Measurements from ENCODE around the gene PCDHB7.
"Not testable (repeated sequence)": the region's sequence is repeated elsewhere in the genome, so short reads cannot be mapped to it uniquely, and the experiment has no call there.

PCDHB7 gene

DNA sequence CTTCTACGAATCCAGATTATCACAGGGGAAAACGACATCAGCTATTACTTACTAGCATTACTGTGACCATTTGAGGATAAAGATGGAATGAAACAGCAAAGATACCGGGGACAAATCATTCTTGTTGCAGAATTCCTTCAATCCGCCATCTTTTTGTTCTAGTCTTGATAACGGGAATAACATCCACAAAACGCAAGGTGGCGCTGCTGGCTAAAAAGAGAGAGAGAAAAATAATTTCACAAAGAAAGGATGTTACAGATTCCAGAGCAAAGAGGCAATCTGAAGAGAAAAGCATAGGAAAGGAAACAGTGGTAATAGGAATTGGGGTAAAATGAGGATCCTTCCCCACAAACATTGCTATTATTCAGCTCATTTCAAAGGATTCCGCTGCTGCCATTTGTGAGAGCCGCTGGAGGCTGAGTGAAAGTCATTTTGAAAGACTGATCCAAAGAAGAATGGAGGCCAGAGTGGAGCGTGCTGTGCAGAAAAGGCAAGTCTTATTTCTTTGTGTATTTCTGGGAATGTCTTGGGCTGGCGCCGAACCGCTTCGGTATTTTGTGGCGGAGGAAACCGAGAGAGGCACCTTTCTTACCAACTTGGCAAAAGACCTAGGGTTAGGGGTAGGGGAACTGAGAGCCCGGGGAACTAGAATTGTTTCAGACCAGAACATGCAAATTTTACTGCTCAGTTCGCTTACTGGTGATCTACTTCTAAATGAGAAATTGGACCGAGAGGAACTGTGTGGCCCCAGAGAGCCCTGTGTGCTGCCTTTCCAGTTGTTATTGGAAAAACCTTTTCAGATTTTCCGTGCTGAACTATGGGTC, at the start of gene PCDHB7:
PCDHB7 (plus strand) TSS at position 264 of the 824 bp plus-strand sequence; CDS start at position 456, 192 bp downstream.
- DNase-seq: no peak

DNA sequence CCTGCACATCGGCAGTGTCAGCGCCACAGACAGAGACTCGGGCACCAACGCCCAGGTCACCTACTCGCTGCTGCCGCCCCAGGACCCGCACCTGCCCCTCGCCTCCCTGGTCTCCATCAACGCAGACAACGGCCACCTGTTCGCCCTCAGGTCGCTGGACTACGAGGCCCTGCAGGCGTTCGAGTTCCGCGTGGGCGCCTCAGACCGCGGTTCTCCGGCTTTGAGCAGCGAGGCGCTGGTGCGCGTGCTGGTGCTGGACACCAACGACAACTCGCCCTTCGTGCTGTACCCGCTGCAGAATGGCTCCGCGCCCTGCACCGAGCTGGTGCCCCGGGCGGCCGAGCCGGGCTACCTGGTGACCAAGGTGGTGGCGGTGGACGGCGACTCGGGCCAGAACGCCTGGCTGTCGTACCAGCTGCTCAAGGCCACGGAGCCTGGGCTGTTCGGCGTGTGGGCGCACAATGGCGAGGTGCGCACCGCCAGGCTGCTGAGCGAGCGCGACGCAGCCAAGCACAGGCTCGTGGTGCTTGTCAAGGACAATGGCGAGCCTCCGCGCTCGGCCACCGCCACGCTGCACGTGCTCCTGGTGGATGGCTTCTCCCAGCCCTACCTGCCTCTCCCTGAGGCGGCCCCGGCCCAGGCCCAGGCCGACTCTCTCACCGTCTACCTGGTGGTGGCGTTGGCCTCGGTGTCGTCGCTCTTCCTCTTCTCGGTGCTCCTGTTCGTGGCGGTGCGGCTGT, 48.9 kb upstream of the PCDHB7 start:
- not testable (repeated sequence) for DNase-seq

DNA sequence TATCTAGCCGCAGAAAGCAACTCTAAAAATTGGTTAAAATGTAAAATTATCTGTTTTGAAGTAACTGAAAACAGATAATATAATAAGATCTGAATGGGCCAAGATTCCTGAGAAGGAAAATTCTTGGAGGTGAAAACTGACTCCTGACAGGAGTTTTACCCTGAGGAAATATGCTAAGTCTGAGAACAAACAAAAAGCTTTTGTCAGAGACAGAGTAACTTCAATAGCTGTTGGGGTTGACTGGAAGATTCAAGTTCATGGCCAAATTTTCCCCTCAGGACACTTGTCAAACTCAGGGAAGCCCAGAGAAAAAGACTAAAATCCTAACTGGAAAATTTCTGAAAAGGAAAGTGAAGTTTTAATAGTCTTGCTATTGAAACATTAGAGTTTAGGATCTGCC, 45.1 kb upstream of the PCDHB7 start:
- no peak for DNase-seq

DNA sequence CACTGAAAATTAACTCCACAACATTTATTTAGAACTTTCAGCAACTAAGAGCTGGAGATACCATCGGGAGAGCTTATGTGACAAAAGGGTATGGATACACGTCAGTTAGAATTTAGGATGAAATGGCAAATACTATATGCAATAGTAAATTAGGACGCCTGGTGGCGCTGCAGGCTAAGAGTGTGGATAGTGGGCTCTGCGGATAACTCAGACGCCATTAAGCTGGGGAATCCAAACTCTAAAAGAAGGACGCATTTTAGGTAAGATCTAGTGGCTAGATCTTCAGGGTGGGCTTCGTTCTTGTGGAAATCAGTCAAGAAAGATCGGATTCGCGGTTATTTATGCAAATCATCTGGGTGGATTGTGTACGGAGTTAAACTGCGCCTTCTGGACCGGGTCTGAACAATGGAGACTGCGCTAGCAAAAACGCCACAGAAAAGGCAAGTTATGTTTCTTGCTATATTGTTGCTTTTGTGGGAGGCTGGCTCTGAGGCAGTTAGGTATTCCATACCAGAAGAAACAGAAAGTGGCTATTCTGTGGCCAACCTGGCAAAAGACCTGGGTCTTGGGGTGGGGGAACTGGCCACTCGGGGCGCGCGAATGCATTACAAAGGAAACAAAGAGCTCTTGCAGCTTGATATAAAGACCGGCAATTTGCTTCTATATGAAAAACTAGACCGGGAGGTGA, 37.3 kb upstream of the PCDHB7 start, which contains the start of gene PCDHB5:
PCDHB5 (plus strand) TSS at position 177 of the 688 bp plus-strand sequence; CDS start at position 406, 229 bp downstream.
- DNase-seq: no peak

DNA sequence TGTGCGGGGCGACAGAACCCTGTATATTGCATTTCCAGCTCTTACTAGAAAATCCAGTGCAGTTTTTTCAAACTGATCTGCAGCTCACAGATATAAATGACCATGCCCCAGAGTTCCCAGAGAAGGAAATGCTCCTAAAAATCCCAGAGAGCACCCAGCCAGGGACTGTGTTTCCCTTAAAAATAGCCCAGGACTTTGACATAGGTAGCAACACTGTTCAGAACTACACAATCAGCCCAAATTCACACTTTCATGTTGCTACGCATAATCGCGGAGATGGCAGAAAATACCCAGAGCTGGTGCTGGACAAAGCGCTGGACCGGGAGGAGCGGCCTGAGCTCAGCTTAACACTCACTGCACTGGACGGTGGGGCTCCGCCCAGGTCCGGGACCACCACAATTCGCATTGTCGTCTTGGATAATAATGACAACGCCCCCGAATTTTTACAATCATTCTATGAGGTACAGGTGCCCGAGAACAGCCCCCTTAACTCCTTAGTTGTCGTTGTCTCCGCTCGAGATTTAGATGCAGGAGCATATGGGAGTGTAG, 36.7 kb upstream of the PCDHB7 start:
- DNase-seq: no peak

DNA sequence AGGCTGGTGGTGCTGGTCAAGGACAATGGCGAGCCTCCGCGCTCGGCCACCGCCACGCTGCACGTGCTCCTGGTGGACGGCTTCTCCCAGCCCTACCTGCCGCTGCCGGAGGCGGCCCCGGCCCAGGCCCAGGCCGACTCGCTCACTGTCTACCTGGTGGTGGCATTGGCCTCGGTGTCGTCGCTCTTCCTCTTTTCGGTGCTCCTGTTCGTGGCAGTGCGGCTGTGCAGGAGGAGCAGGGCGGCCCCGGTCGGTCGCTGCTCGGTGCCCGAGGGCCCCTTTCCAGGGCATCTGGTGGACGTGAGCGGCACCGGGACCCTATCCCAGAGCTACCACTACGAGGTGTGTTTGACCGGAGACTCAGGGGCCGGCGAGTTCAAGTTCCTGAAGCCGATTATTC, 35.1 kb upstream of the PCDHB7 start:
- DNase-seq: not testable (repeated sequence)

DNA sequence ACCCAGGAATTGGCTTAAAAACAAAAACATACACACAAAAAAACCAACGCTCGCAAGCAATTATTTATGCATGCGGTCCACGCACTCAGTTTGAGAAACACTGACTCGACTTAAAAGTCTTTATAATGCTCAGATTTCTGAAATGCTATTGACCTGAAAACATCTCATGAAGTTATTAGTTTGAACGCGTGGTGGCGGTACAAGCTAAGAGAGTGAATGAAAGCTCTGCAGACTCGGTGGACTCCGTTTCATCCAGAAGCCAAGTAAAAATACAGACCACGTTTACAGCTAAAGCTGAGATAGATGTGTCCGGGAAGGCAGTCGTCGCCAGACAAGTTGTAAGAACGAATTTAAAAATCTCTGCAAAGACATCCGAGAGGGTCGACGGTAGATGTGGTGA, 22.6 kb upstream of the PCDHB7 start, which contains the start of gene PCDHB6:
PCDHB6 (plus strand) TSS at position 246 of the 400 bp plus-strand sequence. CDS start 201 bp downstream, outside the sequence.
- no peak for DNase-seq

DNA sequence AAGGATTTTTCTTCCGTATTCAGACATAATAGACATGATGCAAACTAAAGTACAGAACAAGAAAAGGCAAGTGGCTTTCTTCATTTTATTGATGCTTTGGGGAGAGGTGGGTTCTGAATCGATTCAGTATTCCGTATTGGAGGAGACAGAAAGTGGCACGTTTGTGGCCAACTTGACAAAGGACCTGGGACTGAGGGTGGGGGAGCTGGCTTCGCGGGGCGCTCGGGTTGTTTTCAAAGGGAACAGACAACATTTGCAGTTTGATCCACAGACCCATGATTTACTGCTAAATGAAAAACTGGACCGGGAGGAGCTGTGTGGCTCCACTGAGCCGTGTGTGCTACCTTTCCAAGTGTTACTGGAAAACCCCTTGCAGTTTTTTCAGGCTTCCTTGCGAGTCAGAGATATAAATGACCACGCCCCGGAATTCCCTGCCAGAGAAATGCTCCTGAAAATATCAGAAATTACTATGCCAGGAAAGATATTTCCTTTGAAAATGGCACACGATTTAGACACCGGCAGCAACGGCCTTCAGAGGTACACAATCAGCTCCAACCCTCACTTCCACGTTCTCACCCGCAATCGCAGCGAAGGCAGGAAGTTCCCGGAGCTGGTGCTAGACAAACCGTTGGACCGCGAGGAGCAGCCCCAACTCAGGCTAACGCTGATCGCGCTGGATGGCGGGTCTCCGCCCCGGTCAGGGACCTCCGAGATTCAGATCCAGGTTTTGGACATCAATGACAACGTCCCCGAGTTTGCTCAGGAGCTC, 22.0 kb upstream of the PCDHB7 start:
- no peak for DNase-seq

DNA sequence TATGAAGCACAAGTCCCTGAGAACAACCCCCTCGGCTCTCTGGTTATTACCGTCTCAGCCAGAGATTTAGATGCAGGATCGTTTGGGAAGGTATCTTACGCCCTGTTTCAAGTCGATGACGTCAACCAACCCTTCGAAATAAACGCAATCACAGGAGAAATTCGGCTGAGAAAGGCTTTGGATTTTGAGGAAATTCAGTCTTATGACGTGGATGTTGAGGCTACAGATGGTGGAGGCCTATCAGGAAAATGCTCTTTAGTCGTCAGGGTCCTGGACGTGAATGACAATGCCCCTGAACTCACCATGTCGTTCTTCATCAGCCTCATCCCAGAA, 21.5 kb upstream of the PCDHB7 start:
- no peak for DNase-seq

DNA sequence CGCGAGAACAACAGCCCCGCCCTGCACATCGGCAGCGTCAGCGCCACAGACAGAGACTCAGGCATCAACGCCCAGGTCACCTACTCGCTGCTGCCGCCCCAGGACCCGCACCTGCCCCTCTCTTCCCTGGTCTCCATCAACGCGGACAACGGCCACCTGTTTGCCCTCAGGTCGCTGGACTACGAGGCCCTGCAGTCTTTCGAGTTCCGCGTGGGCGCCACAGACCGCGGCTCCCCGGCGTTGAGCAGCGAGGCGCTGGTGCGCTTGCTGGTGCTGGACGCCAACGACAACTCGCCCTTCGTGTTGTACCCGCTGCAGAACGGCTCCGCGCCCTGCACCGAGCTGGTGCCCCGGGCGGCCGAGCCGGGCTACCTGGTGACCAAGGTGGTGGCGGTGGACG, 20.8 kb upstream of the PCDHB7 start:
- DNase-seq: not testable (repeated sequence)

DNA sequence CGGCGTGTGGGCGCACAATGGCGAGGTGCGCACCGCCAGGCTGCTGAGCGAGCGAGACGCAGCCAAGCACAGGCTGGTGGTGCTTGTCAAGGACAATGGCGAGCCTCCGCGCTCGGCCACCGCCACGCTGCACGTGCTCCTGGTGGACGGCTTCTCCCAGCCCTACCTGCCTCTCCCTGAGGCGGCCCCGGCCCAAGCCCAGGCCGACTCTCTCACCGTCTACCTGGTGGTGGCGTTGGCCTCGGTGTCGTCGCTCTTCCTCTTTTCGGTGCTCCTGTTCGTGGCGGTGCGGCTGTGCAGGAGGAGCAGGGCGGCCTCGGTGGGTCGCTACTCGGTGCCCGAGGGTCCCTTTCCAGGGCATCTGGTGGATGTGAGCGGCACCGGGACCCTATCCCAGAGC, 20.3 kb upstream of the PCDHB7 start:
- DNase-seq: not testable (repeated sequence)

DNA sequence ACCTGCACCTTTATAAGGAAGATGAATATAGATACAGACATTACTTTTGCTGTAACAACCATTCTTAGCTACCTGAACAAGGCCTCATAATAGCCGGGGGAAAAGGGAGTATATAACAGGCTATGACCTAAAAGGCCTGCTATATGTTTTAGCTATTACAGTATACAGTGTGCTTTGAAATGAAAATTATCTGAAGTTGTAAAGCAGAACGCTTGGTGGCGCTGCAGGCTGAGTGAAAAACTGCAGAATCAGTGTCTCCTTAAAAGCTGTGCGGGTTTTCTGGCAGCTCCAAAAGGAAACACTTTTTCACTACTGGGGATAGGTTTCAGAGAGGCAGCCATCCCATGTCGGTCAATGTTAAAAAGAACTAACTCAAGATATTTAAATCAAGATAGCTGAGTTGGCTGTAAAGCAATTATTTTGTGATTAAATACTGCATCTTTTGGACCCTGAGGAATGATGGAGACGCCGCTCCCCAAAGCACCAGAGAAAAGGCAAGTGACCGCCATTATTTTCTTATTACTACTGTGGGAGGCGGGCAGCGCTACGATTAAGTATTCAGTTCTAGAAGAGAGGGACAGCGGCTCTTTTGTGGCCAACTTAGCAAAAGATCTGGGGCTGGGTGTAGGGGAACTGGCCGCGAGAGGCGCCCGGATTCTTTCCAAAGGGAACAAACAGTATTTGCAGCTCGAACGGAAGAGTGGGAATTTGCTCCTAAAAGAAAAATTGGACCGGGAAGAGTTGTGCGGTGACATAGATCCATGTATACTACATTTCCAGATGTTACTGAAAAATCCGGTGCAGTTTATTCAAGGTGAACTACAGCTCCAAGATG, 16.7 kb upstream of the PCDHB7 start:
- no peak for DNase-seq

DNA sequence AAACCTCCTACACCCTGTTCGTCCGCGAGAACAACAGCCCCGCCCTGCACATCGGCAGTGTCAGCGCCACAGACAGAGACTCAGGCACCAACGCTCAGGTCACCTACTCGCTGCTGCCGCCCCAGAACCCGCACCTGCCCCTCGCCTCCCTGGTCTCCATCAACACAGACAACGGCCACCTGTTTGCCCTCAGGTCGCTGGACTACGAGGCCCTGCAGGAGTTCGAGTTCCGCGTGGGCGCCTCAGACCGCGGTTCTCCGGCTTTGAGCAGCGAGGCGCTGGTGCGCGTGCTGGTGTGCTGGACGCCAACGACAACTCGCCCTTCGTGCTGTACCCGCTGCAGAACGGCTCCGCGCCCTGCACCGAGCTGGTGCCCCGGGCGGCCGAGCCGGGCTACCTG, 15.1 kb upstream of the PCDHB7 start:
- DNase-seq: not testable (repeated sequence)

DNA sequence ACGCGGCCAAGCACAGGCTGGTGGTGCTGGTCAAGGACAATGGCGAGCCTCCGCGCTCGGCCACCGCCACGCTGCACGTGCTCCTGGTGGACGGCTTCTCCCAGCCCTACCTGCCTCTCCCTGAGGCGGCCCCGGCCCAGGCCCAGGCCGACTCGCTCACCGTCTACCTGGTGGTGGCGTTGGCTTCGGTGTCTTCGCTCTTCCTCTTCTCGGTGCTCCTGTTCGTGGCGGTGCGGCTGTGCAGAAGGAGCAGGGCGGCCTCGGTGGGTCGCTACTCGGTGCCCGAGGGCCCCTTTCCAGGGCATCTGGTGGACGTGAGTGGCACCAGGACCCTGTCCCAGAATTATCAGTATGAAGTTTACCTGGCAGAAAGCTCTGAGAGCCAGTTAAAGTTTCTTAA, 14.5 kb upstream of the PCDHB7 start:
- not testable (repeated sequence) for DNase-seq

DNA sequence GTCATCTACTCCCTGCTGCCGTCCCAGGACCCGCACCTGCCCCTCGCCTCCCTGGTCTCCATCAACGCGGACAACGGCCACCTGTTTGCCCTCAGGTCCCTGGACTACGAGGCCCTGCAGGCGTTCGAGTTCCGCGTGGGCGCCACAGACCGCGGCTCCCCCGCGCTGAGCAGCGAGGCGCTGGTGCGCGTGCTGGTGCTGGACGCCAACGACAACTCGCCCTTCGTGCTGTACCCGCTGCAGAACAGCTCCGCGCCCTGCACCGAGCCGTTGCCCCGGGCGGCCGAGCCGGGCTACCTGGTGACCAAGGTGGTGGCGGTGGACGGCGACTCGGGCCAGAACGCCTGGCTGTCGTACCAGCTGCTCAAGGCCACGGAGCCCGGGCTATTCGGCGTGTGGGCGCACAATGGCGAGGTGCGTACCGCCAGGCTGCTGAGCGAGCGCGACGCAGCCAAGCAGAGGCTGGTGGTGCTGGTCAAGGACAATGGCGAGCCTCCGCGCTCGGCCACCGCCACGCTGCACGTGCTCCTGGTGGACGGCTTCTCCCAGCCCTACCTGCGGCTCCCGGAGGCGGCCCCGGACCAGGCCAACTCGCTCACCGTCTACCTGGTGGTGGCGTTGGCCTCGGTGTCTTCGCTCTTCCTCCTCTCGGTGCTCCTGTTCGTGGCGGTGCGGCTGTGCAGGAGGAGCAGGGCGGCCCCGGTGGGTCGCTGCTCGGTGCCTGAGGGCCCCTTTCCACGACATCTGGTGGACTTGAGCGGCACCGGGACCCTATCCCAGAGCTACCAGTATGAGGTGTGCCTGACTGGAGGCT, 2.1 kb downstream of the PCDHB7 start:
- DNase-seq: not testable (repeated sequence)

DNA sequence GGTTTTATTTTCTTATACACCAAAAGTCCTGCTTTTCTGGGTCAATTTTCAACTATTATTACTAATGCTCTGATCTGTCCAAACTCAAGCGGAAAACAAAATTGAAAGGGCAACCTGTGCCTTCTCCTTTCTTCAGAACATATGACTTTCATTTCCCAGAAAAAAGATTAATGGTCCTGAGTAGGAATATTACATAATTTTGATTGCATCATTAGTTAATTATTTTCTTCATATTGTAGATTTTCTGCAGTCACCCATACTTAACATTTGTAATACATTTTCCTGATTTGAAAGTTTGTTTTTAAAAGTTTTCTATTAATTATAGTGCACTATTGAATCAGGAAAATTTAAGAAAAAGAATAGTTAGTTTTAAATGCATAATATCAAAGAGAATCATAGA, 3.5 kb downstream of the PCDHB7 start:
- no peak for DNase-seq

DNA sequence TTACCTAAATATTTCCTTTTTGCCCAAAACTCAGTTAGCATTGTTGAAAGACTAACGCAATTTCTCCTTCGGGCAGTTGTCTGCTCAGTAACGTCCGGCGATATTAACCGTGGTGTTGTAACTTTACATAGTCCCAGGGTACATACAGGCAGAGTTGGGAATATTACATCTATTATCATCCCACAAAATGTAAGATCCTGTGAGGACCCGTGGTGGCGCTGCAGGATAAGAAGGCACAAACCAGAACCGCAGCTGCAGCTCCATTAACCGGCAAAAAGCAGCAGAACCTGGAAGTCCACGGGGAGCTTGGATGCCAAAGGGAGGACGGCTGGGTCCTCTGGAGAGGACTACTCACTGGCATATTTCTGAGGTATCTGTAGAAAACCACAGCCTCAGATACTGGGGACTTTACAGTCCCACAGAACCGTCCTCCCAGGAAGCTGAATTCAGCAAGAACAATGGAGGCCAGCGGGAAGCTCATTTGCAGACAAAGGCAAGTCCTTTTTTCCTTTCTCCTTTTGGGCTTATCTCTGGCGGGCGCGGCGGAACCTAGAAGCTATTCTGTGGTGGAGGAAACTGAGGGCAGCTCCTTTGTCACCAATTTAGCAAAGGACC, 5.2 kb downstream of the PCDHB7 start, which contains the start of gene PCDHB8:
PCDHB8 (plus strand) TSS at position 214 of the 615 bp plus-strand sequence; CDS start at position 459, 245 bp downstream.
- not testable (repeated sequence) for DNase-seq

DNA sequence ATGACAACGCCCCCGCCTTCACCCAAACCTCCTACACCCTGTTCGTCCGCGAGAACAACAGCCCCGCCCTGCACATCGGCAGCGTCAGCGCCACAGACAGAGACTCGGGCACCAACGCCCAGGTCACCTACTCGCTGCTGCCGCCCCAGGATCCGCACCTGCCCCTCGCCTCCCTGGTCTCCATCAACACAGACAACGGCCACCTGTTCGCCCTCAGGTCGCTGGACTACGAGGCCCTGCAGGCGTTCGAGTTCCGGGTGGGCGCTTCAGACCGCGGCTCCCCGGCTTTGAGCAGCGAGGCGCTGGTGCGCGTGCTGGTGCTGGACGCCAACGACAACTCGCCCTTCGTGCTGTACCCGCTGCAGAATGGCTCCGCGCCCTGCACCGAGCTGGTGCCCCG, 6.9 kb downstream of the PCDHB7 start:
- not testable (repeated sequence) for DNase-seq

DNA sequence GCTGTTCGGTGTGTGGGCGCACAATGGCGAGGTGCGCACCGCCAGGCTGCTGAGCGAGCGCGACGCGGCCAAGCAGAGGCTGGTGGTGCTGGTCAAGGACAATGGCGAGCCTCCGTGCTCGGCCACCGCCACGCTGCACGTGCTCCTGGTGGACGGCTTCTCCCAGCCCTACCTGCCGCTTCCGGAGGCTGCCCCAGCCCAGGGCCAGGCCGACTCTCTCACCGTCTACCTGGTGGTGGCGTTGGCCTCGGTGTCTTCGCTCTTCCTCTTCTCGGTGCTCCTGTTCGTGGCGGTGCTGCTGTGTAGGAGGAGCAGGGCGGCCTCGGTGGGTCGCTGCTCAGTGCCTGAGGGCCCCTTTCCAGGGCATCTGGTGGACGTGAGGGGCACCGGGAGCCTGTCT, 7.4 kb downstream of the PCDHB7 start:
- DNase-seq: not testable (repeated sequence)

DNA sequence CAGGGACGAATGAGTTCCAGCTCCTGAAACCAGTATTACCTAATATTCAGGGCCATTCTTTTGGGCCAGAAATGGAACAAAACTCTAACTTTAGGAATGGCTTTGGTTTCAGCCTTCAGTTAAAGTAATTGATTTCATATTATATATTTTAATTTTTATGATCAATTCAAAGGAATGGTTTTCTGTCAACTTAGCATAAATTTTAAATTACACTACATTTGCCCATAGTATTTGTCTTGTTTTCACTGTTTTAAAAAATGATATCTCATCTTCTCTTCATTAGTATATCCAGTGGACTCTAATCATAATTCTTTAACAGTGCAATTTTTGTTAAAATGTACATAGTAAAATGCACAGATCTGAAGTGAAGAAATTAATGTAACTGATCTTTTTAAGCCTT, 7.9 kb downstream of the PCDHB7 start:
- no peak for DNase-seq

All from activated CD4-positive, CD25-positive, alpha-beta regulatory T cell (primary cell).